ENCODE data around the gene ATP2A3.

The ATP2A3 gene

GRCh38 chr17:3879591-3880417 is 84.4 kb downstream of the ATP2A3 start:
- in situ Hi-C loops (cut with HindIII; ENCODE audit: low sequenced_read_pairs) = no loop called here

GRCh38 chr17:3879186-3879585 is 85.1 kb downstream of the ATP2A3 start:
- in situ Hi-C loops (cut with HindIII; ENCODE audit: low sequenced_read_pairs) = no loop called here

- in situ Hi-C loops (cut with HindIII; ENCODE audit: low sequenced_read_pairs) = no loop called here
Measured at GRCh38 chr17:3877220-3877619, 87.0 kb downstream of the ATP2A3 start.

GRCh38 chr17:3875317-3875716 is 88.9 kb downstream of the ATP2A3 start:
- in situ Hi-C loops (cut with HindIII; ENCODE audit: low sequenced_read_pairs) = no loop called here
